Measurements from ENCODE around the gene ANKZF1.

ANKZF1 gene

GRCh38 chr2:219207884-219208740 is 21.5 kb upstream of the ANKZF1 start:
- DNase-seq, result no peak

- no peak for DNase-seq
These were observed 20.1 kb upstream of the ANKZF1 start for GRCh38 chr2:219209236-219210195.

GRCh38 chr2:219210196-219210885 is 19.3 kb upstream of the ANKZF1 start:
- no peak for DNase-seq

- DNase-seq, result no peak
These were observed 18.7 kb upstream of the ANKZF1 start for GRCh38 chr2:219210886-219211362.

GRCh38 chr2:219213026-219213415 is 16.6 kb upstream of the ANKZF1 start:
- no peak for DNase-seq

DNA sequence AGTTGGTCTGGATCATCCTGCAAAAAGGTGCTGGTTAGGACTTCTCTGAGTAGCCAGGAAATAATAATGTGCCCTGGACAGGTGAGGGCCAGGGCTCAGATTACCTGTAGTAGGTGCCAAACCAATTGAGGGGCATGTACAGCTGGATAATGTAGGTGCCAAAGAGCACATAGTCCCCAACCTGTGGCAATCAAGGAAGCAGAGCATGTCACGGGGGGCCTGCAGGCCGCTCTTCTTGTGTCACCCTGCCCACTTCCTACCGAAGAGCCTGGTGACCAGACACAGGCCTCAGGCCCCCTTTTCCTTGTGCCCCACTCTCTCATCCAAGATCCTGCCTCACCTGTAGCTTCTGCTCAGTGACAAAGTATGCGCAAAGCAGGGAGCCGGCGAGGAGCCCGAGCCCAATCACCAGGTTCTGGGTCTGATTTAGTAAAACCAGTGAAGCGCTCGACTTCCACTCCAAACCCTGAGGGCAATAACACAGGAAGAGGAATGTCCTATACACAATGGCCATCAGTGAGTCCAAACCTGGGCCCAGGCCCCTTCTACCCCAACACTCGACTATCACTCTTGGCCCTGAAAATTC is 16.0 kb upstream of the ANKZF1 start:
- DNase-seq, result no peak

DNA sequence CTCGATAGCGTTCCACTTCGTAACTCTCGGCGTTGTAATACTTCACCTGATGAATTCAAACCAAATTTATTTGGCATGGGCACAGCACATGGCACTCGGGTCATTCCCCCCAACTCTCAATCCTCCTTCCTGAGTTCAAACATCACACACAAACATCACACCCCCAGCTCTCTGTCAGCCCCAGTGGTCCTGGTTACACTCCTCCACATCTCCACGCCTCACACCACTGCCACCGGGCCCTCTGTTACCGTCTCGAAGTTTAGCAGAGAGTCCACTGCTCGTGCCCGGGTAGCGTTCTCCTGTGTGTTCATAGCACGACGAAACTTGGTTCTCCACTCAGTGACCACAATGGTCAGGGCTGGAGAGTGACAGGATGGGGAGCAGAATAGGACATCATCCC is 15.5 kb upstream of the ANKZF1 start:
- no peak for DNase-seq

DNA sequence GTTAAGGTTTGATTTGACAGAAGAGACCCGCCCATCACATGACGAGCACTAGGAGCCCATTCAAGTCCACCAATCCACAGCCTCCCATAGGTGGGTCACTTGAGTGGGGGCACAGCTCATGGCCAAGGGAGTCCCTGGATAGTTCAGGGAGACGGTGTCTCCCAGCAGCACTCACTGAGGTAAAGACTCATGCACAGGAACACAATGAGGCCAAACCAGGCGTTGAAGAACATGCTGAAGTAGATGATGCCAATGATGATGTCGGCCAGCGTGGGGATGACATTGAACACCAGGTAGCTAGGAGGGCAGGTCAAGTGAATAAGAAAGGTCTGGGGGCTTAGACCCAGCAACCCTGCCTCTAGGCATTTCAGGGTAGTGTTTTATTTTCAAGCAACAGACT is 14.8 kb upstream of the ANKZF1 start:
- no peak for DNase-seq

GRCh38 chr2:219215871-219216534 is 13.6 kb upstream of the ANKZF1 start:
- no peak for DNase-seq

- no peak for DNase-seq
These were observed 13.1 kb upstream of the ANKZF1 start for GRCh38 chr2:219216535-219216915.

DNA sequence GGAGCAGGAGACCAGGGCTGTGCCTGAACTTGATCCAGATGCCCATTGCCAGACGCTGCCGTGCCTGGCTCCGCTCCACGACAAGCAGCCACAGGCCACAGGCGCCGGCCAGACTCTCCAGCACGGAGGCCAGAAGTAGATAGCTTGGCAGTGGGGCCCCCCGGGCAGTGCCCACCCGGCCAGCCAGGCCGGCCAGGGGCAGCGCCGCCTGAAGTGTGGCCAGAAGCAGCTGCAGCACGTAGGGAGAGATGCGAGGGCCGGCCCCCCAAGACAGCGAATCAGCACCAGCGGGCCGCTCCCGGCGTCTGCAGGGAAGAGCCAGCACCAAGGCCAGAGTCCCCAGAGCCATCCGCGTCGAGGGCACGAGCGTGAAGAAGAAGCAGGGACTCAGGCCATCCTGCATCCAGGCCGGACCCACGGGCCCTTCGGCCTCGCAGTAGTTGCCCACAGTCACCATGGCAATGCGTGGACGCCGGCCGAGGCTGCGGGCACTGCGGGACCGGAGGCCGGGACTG is 11.3 kb upstream of the ANKZF1 start:
- DNase-seq, result no peak

DNA sequence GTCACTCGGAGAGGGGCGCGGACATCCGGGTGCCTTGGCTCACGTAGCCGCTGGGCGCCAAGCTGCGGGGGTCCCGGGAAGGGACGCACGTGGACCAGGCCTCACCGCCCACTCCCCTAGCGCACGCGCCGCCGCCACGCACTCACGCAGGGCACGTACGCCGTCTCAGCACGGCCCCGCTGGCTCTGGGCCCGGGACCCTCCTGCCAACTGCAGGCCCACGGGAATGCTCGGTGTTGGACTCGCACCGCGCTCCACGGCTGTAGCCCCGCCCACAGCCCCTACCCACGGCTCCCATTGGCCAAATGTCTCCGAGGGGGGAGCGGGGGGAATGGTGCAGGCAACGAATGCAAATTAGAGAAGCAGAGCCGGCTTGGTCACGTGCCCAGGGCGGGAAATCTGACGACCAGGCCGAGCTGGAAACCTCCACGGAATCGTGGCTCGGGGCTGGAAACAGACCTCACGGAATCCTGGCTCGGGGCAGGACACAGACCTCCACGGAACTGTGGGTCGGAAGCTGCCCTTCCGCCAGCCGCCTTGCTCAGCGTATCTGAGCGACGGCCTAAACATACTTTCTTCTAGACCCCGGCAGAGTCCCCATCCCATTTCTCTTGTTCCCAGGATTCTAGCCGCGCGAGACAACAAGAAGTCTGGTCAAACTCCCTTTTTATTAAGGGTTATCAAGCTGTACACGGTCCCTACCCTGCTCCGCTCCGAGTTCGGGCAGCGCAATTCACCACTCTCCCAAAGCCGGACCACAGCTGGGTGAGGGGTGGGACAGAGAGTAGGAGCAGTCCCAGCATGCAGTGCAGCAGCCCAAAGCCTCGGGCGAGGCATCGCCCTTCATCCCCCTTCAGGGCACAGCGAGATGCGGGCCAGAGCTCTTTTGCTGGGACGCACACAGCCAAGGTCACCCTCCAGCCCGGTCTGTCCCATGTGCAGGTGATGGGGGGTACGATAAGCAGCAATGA is 10.6 kb upstream of the ANKZF1 start, which contains the start of gene ABCB6:
Gene ABCB6, minus strand, starts transcription at position 227 of the 970 bp plus-strand sequence. CDS start 285 bp downstream, outside the sequence.
- DNase-seq, result peak; percentile 90

DNA sequence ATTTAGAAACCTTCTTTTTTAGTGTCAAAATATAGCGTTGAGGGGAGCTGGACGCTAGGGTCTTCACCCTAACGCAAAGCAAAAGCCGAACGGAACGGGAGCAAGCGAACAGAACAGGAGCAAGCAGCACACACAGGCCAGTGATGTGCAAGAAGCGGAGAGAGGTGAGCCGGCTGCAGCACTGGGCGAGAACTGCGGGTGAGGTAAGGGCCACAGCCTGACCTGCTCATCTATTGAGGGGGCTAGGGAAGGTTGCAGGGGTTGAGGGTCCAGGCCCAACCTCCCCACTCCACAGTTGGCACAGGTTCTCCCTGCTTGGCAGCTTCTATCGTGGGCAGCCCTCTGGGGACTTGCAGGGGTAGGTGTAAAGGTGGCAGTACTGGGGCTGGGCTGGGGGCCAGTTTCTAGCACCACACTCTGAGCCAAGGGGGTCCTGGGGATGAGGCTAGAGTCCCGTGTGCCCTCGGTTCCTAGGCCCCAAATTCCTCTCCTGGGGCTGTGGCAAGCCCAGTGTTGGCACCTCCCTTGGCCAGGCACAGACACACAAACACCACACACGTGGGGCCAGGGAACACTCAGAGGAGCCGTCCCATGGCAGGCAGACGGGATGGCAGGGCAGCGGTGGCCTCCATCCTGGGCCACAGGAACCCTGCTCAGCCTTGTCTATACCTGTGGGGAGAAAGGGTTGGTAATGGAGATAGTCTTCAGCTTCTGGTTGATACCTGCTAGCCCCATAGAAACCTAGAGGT is 9.6 kb upstream of the ANKZF1 start:
- no peak for DNase-seq

- DNase-seq, result no peak
These were observed 8.8 kb upstream of the ANKZF1 start for GRCh38 chr2:219220652-219221402.

DNA sequence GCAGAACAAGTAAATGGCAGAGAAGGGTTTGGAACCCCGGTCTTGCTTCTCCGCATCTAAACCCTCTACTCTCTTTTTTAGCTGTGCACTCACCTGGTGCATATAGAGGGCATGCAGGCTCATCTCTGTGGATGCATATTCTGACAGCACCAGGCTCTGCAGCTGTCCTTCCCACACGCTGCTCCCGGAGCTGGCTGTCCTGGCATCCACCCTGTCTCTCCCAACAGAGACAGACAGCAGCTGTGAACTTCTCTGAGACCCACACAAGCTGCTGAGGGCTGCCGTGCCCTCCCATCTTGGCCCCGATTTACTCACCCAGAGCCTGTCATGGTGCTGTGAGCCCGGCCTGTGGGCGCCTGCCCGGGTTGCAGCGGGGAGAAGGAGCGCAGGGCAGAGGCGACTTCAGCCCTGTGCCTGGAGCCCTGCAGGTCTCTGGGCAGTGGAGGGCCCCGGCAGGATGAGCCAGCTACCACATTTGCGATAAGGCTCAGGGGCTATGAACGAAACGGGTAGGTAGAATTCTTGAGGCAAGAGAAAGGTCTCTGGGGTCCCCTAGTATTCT is 7.6 kb upstream of the ANKZF1 start:
- DNase-seq, result no peak

- no peak for DNase-seq
These were observed 5.6 kb upstream of the ANKZF1 start for GRCh38 chr2:219223831-219224610.

GRCh38 chr2:219225350-219225749 is 4.3 kb upstream of the ANKZF1 start:
- peak in 1 of 2 donors; percentile 42 for DNase-seq
